Astrocyte of the spinal cord (primary cell): ENCODE data around the gene ADAMTSL4.
A peak's percentile ranks its signal among the peaks of the same experiment; 100 is the strongest.

Experiments used
- DNase-seq: peaks from one replicate; pipeline ENCODE4 v3.0.0; 2011; ENCODE audit warnings: low read depth, low spot score
- H3K4me3 ChIP-seq: 2 replicates; pipeline ENCODE4 v1.5.1; 2011; ENCODE audit warnings: low read depth, mild to moderate bottlenecking, low read length, moderate library complexity
- in situ Hi-C: cut with HindIII; loops from 2 replicates; pipeline ENCODE4 v1.10.0; 2017; ENCODE audit warnings: low sequenced_read_pairs
- TF ChIP-seq, protein P1 (sequence below): IDR thresholded peaks from 2 replicates; pipeline ENCODE4 v1.5.1; 2012; ENCODE audit warnings: low read depth, mild to moderate bottlenecking, low read length, inconsistent platforms

ADAMTSL4 gene

DNA sequence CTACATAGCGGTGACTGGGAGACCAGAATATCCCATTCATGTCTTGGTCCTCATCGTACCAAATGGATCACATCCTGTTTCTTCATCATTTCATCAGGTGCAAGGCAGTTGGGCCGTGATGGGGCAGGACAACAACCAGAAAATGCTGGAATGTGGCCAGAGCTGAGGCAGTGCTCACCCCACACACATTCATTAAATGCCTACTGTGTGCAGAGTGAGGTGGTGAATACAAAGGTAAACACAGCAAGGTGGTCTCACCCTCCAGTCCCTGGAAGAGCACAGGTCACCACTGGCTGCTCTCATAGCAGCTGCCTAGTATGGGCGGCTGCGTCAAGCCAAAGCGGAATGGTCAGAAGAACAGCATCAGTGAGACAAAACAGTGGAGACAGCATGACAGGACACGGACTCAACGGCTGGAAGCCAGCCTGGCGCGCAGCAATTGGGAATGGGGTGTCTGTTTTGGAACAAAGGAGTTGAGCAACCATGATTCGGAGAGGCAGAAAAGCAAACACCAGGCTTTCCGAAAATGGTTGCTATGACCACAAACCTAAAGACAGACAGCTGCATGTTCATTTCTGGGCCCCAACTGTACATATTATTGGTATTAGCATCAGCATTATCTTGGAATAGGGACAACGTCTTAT lies 5.6 kb upstream of the ADAMTSL4 start:
- no peak overlapping the region for H3K4me3 ChIP-seq
- TF ChIP-seq, protein P1, sequence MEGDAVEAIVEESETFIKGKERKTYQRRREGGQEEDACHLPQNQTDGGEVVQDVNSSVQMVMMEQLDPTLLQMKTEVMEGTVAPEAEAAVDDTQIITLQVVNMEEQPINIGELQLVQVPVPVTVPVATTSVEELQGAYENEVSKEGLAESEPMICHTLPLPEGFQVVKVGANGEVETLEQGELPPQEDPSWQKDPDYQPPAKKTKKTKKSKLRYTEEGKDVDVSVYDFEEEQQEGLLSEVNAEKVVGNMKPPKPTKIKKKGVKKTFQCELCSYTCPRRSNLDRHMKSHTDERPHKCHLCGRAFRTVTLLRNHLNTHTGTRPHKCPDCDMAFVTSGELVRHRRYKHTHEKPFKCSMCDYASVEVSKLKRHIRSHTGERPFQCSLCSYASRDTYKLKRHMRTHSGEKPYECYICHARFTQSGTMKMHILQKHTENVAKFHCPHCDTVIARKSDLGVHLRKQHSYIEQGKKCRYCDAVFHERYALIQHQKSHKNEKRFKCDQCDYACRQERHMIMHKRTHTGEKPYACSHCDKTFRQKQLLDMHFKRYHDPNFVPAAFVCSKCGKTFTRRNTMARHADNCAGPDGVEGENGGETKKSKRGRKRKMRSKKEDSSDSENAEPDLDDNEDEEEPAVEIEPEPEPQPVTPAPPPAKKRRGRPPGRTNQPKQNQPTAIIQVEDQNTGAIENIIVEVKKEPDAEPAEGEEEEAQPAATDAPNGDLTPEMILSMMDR = no peak
- in situ Hi-C loops = no loop called here
- no peak for DNase-seq

DNA sequence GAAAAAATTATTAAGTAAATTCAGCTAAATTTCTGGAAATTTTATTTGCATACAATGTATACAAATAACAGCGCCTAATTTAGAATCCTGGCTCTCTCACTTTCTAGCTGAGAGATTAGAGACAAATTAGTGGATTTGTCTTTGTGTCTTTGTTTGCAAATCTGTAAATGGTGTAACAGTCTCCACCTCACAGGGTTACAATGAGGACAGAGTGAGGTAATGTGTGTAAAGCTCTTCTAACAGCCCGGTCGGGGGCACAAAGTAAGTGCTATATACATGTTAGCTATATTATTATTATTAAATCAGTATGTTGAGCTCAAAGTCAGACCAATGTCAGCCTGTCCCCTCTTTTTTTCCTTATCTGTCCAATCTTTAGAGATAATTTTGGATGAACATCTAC lies 5.0 kb upstream of the ADAMTSL4 start:
- in situ Hi-C loops = no loop called here

DNA sequence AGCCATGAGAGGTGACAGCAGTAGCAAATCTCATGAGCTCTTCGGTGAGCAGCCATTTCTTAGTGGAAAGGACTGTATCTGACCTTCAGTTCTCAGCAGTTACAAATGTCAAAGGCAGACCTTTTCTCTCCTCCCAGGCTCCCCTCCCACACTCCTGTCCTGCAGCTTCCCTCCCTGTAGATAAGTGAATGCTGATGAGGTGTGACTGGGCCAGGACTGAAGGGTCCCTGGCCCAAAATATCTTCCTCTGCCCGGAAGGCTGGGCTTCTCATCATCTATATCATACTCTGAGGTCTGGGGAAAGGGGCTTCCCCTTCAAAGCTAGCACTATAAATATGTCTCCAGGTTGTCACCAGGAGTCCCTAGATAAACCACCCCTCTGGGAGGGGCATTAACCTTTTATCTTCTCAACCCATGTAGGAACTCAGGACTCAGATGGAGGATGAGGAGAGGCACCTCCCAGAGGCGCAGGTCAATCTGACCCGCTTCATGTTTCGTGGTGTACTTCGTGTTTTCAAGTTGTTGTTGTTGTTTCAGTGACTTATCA lies 3.6 kb upstream of the ADAMTSL4 start:
- no peak overlapping the region for H3K4me3 ChIP-seq
- TF ChIP-seq, protein P1 = no peak
- in situ Hi-C loops = no loop called here
- no peak for DNase-seq

More for the DNA sequence above, 5.0 kb upstream of the ADAMTSL4 start:
- no peak overlapping the region for H3K4me3 ChIP-seq
- TF ChIP-seq, protein P1 = no peak
- DNase-seq = no peak

DNA sequence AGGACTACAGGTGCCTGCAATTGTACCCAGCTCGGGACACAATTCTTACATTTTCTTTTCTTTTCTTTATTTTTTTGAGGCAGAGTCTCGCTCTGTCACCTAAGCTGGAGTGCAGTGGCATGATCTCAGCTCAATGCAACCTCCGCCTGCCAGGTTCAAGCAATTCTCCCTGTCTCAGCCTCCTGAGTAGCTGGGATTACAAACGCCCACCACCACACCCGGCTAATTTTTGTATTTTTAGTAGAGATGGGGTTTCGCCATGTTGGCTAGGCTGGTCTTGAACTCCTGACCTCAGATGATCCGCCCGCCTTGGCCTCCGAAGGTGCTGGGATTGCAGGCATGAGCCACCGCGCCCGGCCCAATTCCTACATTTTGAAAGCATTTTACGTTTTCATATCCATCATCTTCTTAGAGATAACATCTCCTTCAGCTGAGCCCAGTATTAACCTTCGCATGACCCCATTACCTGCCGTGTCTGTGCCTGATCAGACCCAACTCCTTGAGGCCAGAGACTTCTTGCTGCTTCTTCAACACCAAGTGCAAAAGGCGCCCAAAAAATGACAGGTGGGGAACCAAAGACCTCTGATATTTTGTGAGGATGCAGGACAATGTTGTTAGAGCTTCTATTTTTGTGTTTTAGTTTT lies 2.8 kb upstream of the ADAMTSL4 start:
- TF ChIP-seq, protein P1 = no peak
- no peak overlapping the region for H3K4me3 ChIP-seq
- in situ Hi-C loops = no loop called here
- DNase-seq = no peak

DNA sequence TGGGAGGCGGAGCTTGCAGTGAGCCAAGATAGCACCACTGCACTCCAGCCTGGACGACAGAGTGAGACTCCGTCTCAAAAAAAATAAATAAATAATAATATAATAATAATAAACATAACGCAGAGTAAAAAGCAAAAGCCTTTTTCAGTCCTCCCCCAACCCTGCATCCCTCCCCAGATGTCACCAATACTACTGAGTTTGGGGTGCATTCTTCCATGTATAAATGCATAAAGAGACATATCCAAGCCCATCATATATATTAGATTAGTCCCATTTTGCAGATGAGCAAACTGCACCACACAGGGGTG lies 930 bp upstream of the ADAMTSL4 start:
- no peak for DNase-seq
- TF ChIP-seq, protein P1 = no peak
- in situ Hi-C loops = no loop called here
- peak overlapping the region; percentile 44 for H3K4me3 ChIP-seq

DNA sequence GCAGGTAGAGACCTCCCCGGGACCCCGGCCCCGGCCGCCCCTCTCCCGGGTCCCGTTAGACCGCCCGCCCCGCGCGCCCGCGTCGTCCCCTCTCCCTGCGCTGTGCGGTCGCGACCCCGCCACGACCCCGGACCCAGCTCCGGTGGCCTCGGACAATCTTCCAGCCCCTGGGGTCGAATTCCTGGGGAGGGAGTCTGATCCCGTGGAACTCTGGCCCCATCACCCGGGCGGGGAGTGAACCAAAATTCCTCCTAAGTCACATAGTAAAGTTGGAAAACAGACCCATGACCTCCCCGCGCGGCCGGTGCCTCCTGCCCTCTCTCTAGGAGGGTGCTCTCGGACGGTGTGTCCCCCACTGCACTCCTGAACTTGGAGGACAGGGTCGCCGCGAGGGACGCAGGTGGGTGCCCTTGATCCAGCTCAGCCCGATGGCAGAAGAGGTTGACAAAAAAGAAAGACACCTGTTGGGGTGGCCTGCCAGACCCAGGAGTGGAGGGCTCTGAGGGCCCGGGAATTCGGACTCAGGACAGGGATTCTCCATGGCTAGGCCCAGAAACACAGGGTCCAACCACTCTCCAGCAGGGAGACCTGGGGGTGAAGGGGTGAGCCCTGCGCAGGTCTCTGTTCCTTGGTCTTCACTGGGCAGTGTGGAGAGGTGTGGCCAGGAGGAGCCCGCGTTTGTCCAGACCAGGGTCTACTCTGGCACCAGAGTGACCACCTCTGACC lies 451 bp downstream of the ADAMTSL4 start:
- DNase-seq = no peak
- TF ChIP-seq, protein P1 = no peak
- in situ Hi-C loops = no loop called here
- peak overlapping the region; percentile 35 for H3K4me3 ChIP-seq
